H1 (cell line): ENCODE results near the gene TNNI2. TPM values are rescaled to one million over a fixed set of nuclear protein-coding genes. Genes with fewer than 3 reads are reported as not detected.

Source experiments
- ASH2L ChIP-seq: fragments of 200-600, 300-600 bp; sonication (generic); IDR thresholded peaks from one replicate; pipeline ENCODE4 v1.7.1; 2017; ENCODE audit warnings: low read length
- BACH1 ChIP-seq: IDR thresholded peaks from 2 replicates; pipeline ENCODE4 v1.6.1; 2012; ENCODE audit warnings: low read length, improper control_type of control experiment
- CBX8 ChIP-seq: fragments of 300-800, 300-1000 bp; sonication (generic); IDR thresholded peaks from 2 replicates; pipeline ENCODE4 v1.7.1; 2016; ENCODE audit warnings: low read depth, low read length, borderline replicate concordance
- CHD7 ChIP-seq: fragments of 300-600 bp; sonication (generic); IDR thresholded peaks from 2 replicates; pipeline ENCODE4 v1.7.1; 2012; ENCODE audit warnings: low read length, moderate library complexity, mild to moderate bottlenecking, inconsistent platforms; ENCODE audit not compliant: insufficient replicate concordance
- EGR1 ChIP-seq: IDR thresholded peaks from 2 replicates; pipeline ENCODE4 v1.6.1; 2011; ENCODE audit warnings: low read depth, low read length, borderline replicate concordance
- EZH2 ChIP-seq: fragments of 200-600 bp; sonication (generic); IDR thresholded peaks from 2 replicates; pipeline ENCODE4 v1.7.1; 2012; ENCODE audit warnings: low read depth, mild to moderate bottlenecking, moderate library complexity, low read length, inconsistent platforms; ENCODE audit not compliant: severe bottlenecking
- JUN ChIP-seq: IDR thresholded peaks from 2 replicates; pipeline ENCODE4 v1.6.1; 2011; ENCODE audit warnings: low read depth, mild to moderate bottlenecking, improper control_type of control experiment, low read length
- JUND ChIP-seq: IDR thresholded peaks from 2 replicates; pipeline ENCODE4 v1.6.1; 2011; ENCODE audit warnings: mild to moderate bottlenecking, improper control_type of control experiment, low read length
- KDM5A ChIP-seq: fragments of 200-600 bp; IDR thresholded peaks from 2 replicates; pipeline ENCODE4 v1.7.1; 2012; ENCODE audit warnings: mild to moderate bottlenecking, low read length, inconsistent platforms, mixed read lengths
- POLR2A ChIP-seq, 2 experiments: IDR thresholded peaks; 1 replicate in 1 of 2; 2 replicates in 1 of 2; pipeline ENCODE4 v1.6.1; 2011; ENCODE audit warnings: low read depth in 2 of 2, low read length in 2 of 2, mild to moderate bottlenecking in 2 of 2; ENCODE audit errors: control extremely low read depth in 1 of 2
- RXRA ChIP-seq: IDR thresholded peaks from 2 replicates; pipeline ENCODE4 v1.6.1; 2011; ENCODE audit warnings: low read depth, mild to moderate bottlenecking, low read length, moderate library complexity; ENCODE audit not compliant: insufficient read depth
- SP4 ChIP-seq: IDR thresholded peaks from 2 replicates; pipeline ENCODE4 v1.6.1; 2012; ENCODE audit warnings: low read length, inconsistent platforms
- polyA plus RNA-seq, 7 experiments: library from polyadenylated mRNA; depleted of rRNA in 3 of 7; stranded (reverse) in 5 of 7; unstranded in 2 of 7; fragments of >200 nt in 5 of 7; fragments of 200-250 nt in 2 of 7; gene quantifications; 1 replicate in 5 of 7; 2 replicates in 1 of 7; 4 replicates in 1 of 7; pipeline versions ENCODE4 v1.2.1 to v1.2.3, GENCODE V29; 2011 to 2013; ENCODE audit warnings: missing spikeins in 2 of 7, mixed read lengths in 2 of 7
- total RNA-seq: library from RNA; stranded (reverse); fragmentation: NEBNext Ultra II Directional; extraction: Animal tissue kit (Norgen Biotek cat#: 25700); gene quantifications from 2 replicates; pipeline ENCODE4 v1.2.1, GENCODE V29; 2021

TNNI2 gene
- total and polyA plus RNA-seq, 2 of the 8 experiments (the other 6 are each of a cell fraction or from before 2014, with no cell fraction given) = not detected

- TF ChIP-seq CHD7 (no peak), EGR1 (0 out of 2 replicates have a peak, but pooled peaks have one; percentile 62), ASH2L (no peak), POLR2A (IDR thresholded peaks at IDR 0.05; ENCODE audit: control extremely low read depth in 1 of 2, low read depth in 2 of 2, low read length in 2 of 2) (no peak), EZH2 (no peak), KDM5A (no peak), CBX8 (no peak), SP4 (no peak), JUND (0 out of 2 replicates have a peak, but pooled peaks have one; percentile 10), JUN (no peak), RXRA (0 out of 2 replicates have a peak, but pooled peaks have one; percentile 43), BACH1 (no peak)
These were observed 13.6 kb upstream of the TNNI2 start (continued) for GRCh38 chr11:1825039-1825740.
